Neural progenitor cell (in vitro differentiated cells): ENCODE results near the gene ANKRD12.
"Not testable (repeated sequence)": the region's sequence is repeated elsewhere in the genome, so short reads cannot be mapped to it uniquely, and the experiment has no call there.

Experiments used
- EZH2 ChIP-seq: fragments of 200-600 bp; sonication (generic); IDR thresholded peaks from 2 replicates; pipeline ENCODE4 v1.6.1; 2017; ENCODE audit warnings: antibody characterized with exemption, mild to moderate bottlenecking, moderate library complexity
- EZH2phosphoT487 ChIP-seq: fragments of 200-600 bp; sonication (generic); IDR thresholded peaks from 2 replicates; pipeline ENCODE4 v1.6.1; 2017; ENCODE audit warnings: antibody characterized with exemption
- TF ChIP-seq, protein P1 (sequence below): fragments of 200-600 bp; sonication (generic); IDR thresholded peaks from 2 replicates; pipeline ENCODE4 v1.5.1; 2017; ENCODE audit warnings: antibody characterized with exemption, mild to moderate bottlenecking

DNA sequence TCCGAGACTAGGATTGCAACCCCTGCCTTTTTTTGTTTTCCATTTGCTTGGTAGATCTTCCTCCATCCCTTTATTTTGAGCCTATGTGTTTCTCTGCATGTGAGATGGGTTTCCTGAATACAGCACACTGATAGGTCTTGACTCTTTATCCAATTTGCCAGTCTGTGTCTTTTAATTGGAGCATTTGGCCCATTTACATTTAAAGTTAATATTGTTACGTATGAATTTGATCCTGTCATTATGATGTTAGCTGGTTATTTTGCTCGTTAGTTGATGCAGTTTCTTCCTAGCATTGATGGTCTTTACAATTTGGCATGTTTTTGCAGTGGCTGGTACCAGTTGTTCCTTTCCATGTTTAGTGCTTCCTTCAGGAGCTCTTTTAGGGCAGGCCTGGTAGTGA lies 32.9 kb downstream of the ANKRD12 start:
- TF ChIP-seq, protein P1, sequence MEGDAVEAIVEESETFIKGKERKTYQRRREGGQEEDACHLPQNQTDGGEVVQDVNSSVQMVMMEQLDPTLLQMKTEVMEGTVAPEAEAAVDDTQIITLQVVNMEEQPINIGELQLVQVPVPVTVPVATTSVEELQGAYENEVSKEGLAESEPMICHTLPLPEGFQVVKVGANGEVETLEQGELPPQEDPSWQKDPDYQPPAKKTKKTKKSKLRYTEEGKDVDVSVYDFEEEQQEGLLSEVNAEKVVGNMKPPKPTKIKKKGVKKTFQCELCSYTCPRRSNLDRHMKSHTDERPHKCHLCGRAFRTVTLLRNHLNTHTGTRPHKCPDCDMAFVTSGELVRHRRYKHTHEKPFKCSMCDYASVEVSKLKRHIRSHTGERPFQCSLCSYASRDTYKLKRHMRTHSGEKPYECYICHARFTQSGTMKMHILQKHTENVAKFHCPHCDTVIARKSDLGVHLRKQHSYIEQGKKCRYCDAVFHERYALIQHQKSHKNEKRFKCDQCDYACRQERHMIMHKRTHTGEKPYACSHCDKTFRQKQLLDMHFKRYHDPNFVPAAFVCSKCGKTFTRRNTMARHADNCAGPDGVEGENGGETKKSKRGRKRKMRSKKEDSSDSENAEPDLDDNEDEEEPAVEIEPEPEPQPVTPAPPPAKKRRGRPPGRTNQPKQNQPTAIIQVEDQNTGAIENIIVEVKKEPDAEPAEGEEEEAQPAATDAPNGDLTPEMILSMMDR = not testable (repeated sequence)
- TF ChIP-seq EZH2phosphoT487, EZH2: not testable (repeated sequence)
